Natural killer cell (primary cell): Measurements from ENCODE around the gene ATP6V0E2. TPM values are rescaled to one million over a fixed set of nuclear protein-coding genes. Genes with fewer than 3 reads are reported as not detected.
"Not testable (repeated sequence)": the region's sequence is repeated elsewhere in the genome, so short reads cannot be mapped to it uniquely, and the experiment has no call there.

Experiments
- ATAC-seq, 3 donors: fragments of 150-1000 bp in 2 of 3; fragments of 200-7000 bp in 1 of 3; cut with Tn5 transposase; 1 replicate in 1 of 3; 2 replicates in 2 of 3; pipeline ENCODE4 v1.10.0; 2021; ENCODE audit warnings: mild to moderate bottlenecking in 2 of 3, moderate library complexity in 2 of 3
- DNase-seq, 2 donors: peaks; one replicate each; pipeline versions ENCODE4 v3.0.0 to v3.0.0-alpha.2; 2013 to 2021; ENCODE audit warnings: mixed read lengths in 1 of 2
- H3K27ac ChIP-seq: one replicate; pipeline ENCODE4 v1.5.1; 2013; ENCODE audit warnings: mild to moderate bottlenecking, low read length
- H3K27me3 ChIP-seq: one replicate; pipeline ENCODE4 v1.6.1; 2013; ENCODE audit warnings: low read length; ENCODE audit not compliant: control insufficient read depth, insufficient read depth
- H3K36me3 ChIP-seq: one replicate; pipeline ENCODE4 v1.6.1; 2013; ENCODE audit warnings: low read length; ENCODE audit not compliant: control insufficient read depth, insufficient read depth
- H3K4me1 ChIP-seq: one replicate; pipeline ENCODE4 v1.6.1; 2013; ENCODE audit warnings: low read length; ENCODE audit not compliant: control insufficient read depth, insufficient read depth
- H3K4me3 ChIP-seq: one replicate; pipeline ENCODE4 v1.5.1; 2013; ENCODE audit warnings: low read length
- H3K9me3 ChIP-seq: one replicate; pipeline ENCODE4 v1.6.1; 2013; ENCODE audit warnings: low read length; ENCODE audit not compliant: control insufficient read depth, insufficient read depth
- H3K27ac Mint-ChIP-seq, 2 donors: one replicate each; pipeline ENCODE4 v1.8.0; 2022; ENCODE audit warnings: mild to moderate bottlenecking in 2 of 2, mixed read lengths in 2 of 2, moderate library complexity in 1 of 2
- H3K27me3 Mint-ChIP-seq, 2 donors: one replicate each; pipeline ENCODE4 v1.8.0; 2022; ENCODE audit warnings: low read depth in 2 of 2, mixed read lengths in 2 of 2
- H3K36me3 Mint-ChIP-seq: one replicate; pipeline ENCODE4 v1.8.0; 2022; ENCODE audit warnings: mixed read lengths
- H3K4me1 Mint-ChIP-seq, 2 donors: one replicate each; pipeline ENCODE4 v1.8.0; 2022; ENCODE audit warnings: mixed read lengths in 2 of 2
- H3K4me3 Mint-ChIP-seq: one replicate; pipeline ENCODE4 v1.8.0; 2022; ENCODE audit warnings: mild to moderate bottlenecking, moderate library complexity, mixed read lengths
- H3K9me3 Mint-ChIP-seq, 2 donors: one replicate each; pipeline ENCODE4 v1.8.0; 2022; ENCODE audit warnings: mixed read lengths in 2 of 2
- CTCF ChIP-seq: fragments of 200-600 bp; IDR thresholded peaks from one replicate; pipeline ENCODE4 v1.8.0; 2022; ENCODE audit warnings: antibody characterized with exemption
- WGBS: methylation state at CpG from one replicate; pipeline ENCODE4 v1.1.7; 2013; ENCODE audit warnings: missing lambda C conversion rate; ENCODE audit not compliant: insufficient coverage; 5-methylcytosine and 5-hydroxymethylcytosine counted together
- intact Hi-C: fragments of 100-400 bp; cut with micrococcal nuclease; formaldehyde crosslinking; loops from one replicate; pipeline ENCODE4 v1.14.2; 2022
- total RNA-seq, 4 donors: library from RNA; stranded (reverse); fragments of 120-200 nt in 1 of 4; gene quantifications; one replicate each; pipeline versions ENCODE4 v1.2.3 to v1.2.4, GENCODE V29; 2013 to 2022

ATP6V0E2 gene
- total RNA-seq, 3 donors from 2014 or later (not counting 1 experiment from before 2014, with no cell fraction given) = 23.2 to 39.4 (median 34.9) TPM

- no peak for TF ChIP-seq CTCF
- no peaks in the 10 kb centered on the region for H3K9me3 ChIP-seq
- ATAC-seq (no peak), DNase-seq (no peak)
- no peak overlapping the region for H3K4me3 ChIP-seq
- Mint-ChIP-seq H3K9me3 (no peaks in the 10 kb centered on the region), H3K27ac (no peak overlapping the region), H3K36me3 (no peaks in the 10 kb centered on the region), H3K27me3 (peaks cover 7 to 8% of the 10 kb centered on the region in 2 donors), H3K4me1 (no peaks in the 10 kb centered on the region), H3K4me3 (no peak overlapping the region)
- WGBS = 94% methylated on average over 13 of the region's 19 CpGs
- no peaks in the 10 kb centered on the region for H3K27me3 ChIP-seq
- no peaks in the 10 kb centered on the region for H3K36me3 ChIP-seq
- no peak overlapping the region for H3K27ac ChIP-seq
- H3K4me1 ChIP-seq = no peaks in the 10 kb centered on the region
- intact Hi-C loops = no loop called here
These were observed 45.1 kb upstream of the ATP6V0E2 start for GRCh38 chr7:149828357-149829309.

GRCh38 chr7:149830527-149830926 is 43.2 kb upstream of the ATP6V0E2 start:
- H3K36me3 ChIP-seq, H3K9me3 Mint-ChIP-seq, H3K4me3 Mint-ChIP-seq, H3K36me3 Mint-ChIP-seq, DNase-seq, intact Hi-C loops, H3K27ac Mint-ChIP-seq, H3K27me3 ChIP-seq, H3K9me3 ChIP-seq, H3K4me1 Mint-ChIP-seq, H3K27ac ChIP-seq, H3K4me1 ChIP-seq, H3K4me3 ChIP-seq, ATAC-seq: not testable (repeated sequence)
- WGBS = 58% methylated on average over 1 of the region's 1 CpG
- peaks cover 7 to 19% of the 10 kb centered on the region in 2 donors for H3K27me3 Mint-ChIP-seq

- H3K4me3 Mint-ChIP-seq = no peak overlapping the region
- H3K4me1 Mint-ChIP-seq = no peaks in the 10 kb centered on the region
- H3K9me3 ChIP-seq = no peaks in the 10 kb centered on the region
- H3K9me3 Mint-ChIP-seq = no peaks in the 10 kb centered on the region
- H3K27me3 ChIP-seq = no peaks in the 10 kb centered on the region
- H3K4me3 ChIP-seq = no peak overlapping the region
- H3K36me3 Mint-ChIP-seq = no peaks in the 10 kb centered on the region
- no peaks in the 10 kb centered on the region for H3K36me3 ChIP-seq
- intact Hi-C loops = no loop called here
- ATAC-seq (no peak), DNase-seq (no peak)
- no peak for TF ChIP-seq CTCF
- 70% methylated on average over 11 of the region's 11 CpGs for WGBS
- no peak overlapping the region for H3K27ac ChIP-seq
- no peak overlapping the region for H3K27ac Mint-ChIP-seq
- no peaks in the 10 kb centered on the region for H3K4me1 ChIP-seq
- H3K27me3 Mint-ChIP-seq = peaks cover 7 to 19% of the 10 kb centered on the region in 2 donors
These were observed 42.6 kb upstream of the ATP6V0E2 start for GRCh38 chr7:149830997-149831740.

- H3K9me3 Mint-ChIP-seq = no peaks in the 10 kb centered on the region
These were observed 42.0 kb upstream of the ATP6V0E2 start for GRCh38 chr7:149831741-149832219.

More at GRCh38 chr7:149831741-149832219, 42.0 kb upstream of the ATP6V0E2 start:
- peaks cover 7 to 19% of the 10 kb centered on the region in 2 donors for H3K27me3 Mint-ChIP-seq
- H3K4me3 Mint-ChIP-seq = no peak overlapping the region
- WGBS = 94% methylated on average over 8 of the region's 9 CpGs
- Histone ChIP-seq H3K27me3 (no peaks in the 10 kb centered on the region), H3K27ac (no peak overlapping the region), H3K36me3 (no peaks in the 10 kb centered on the region), H3K4me3 (no peak overlapping the region), H3K4me1 (no peaks in the 10 kb centered on the region), H3K9me3 (no peaks in the 10 kb centered on the region)
- intact Hi-C loops = no loop called here
- DNase-seq = no peak
- no peak for ATAC-seq
- no peaks in the 10 kb centered on the region for H3K36me3 Mint-ChIP-seq
- TF ChIP-seq CTCF = no peak
- no peaks in the 10 kb centered on the region for H3K4me1 Mint-ChIP-seq
- H3K27ac Mint-ChIP-seq = no peak overlapping the region
